ENCODE data around the gene ARHGAP10.

GRCh38 chr4:147846318-147847155, 114.6 kb downstream of the ARHGAP10 start:
- TF ChIP-seq TCF7L2 (IDR thresholded peaks at IDR 0.05; ENCODE audit: low read depth, low read length) (no peak), REST (IDR thresholded peaks at IDR 0.05; ENCODE audit: insufficient read depth in 1 of 2, low read depth in 2 of 2, low read length in 1 of 2) (no peak), CTCF (IDR thresholded peaks at IDR 0.05) (no peak), SIN3A (IDR thresholded peaks at IDR 0.05; ENCODE audit: borderline replicate concordance, insufficient read depth, low read depth, low read length) (no peak), POLR2AphosphoS5 (IDR thresholded peaks at IDR 0.05; ENCODE audit: low read depth, low read length) (no peak)

All from Panc1 (cell line).